ENCODE results near the gene SLIT1.
A peak's percentile ranks its signal among the peaks of the same experiment; 100 is the strongest.

SLIT1 gene

GRCh38 chr10:97023401-97024167 lies 162.2 kb downstream of the SLIT1 start:
- DNase-seq (ENCODE audit: low spot score): no peak

GRCh38 chr10:97022616-97023015 lies 163.1 kb downstream of the SLIT1 start:
- no peak for DNase-seq (ENCODE audit: low spot score)

GRCh38 chr10:97020452-97021400 lies 165.0 kb downstream of the SLIT1 start:
- DNase-seq (ENCODE audit: low spot score): peak; percentile 51

- no peak for DNase-seq (ENCODE audit: low spot score)
Measured at GRCh38 chr10:97019213-97019844, 166.4 kb downstream of the SLIT1 start.

GRCh38 chr10:97018251-97019212 lies 167.2 kb downstream of the SLIT1 start:
- DNase-seq (ENCODE audit: low spot score): no peak

- DNase-seq (ENCODE audit: low spot score): no peak
Measured at GRCh38 chr10:97017474-97017903, 168.3 kb downstream of the SLIT1 start.

GRCh38 chr10:97016728-97017473 lies 168.9 kb downstream of the SLIT1 start:
- DNase-seq (ENCODE audit: low spot score): no peak

GRCh38 chr10:97015240-97015639 lies 170.5 kb downstream of the SLIT1 start:
- no peak for DNase-seq (ENCODE audit: low spot score)

GRCh38 chr10:97013983-97014382 lies 171.8 kb downstream of the SLIT1 start:
- no peak for DNase-seq (ENCODE audit: low spot score)

- DNase-seq (ENCODE audit: low spot score): no peak
Measured at GRCh38 chr10:97013568-97013967, 172.2 kb downstream of the SLIT1 start.

- no peak for DNase-seq (ENCODE audit: low spot score)
Measured at GRCh38 chr10:97012470-97012869, 173.3 kb downstream of the SLIT1 start.

GRCh38 chr10:97011397-97011796 lies 174.4 kb downstream of the SLIT1 start:
- DNase-seq (ENCODE audit: low spot score): no peak

GRCh38 chr10:97010695-97011206 lies 175.0 kb downstream of the SLIT1 start:
- DNase-seq (ENCODE audit: low spot score): no peak

GRCh38 chr10:97007417-97007816 lies 178.3 kb downstream of the SLIT1 start:
- no peak for DNase-seq (ENCODE audit: low spot score)

- DNase-seq (ENCODE audit: low spot score): no peak
Measured at GRCh38 chr10:97006364-97006763, 179.4 kb downstream of the SLIT1 start.

GRCh38 chr10:97005349-97005748 lies 180.4 kb downstream of the SLIT1 start:
- DNase-seq (ENCODE audit: low spot score): no peak

- DNase-seq (ENCODE audit: low spot score): no peak
Measured at GRCh38 chr10:97004591-97004990, 181.2 kb downstream of the SLIT1 start.

- no peak for DNase-seq (ENCODE audit: low spot score)
Measured at GRCh38 chr10:97003804-97004201, 182.0 kb downstream of the SLIT1 start.

- DNase-seq (ENCODE audit: low spot score): no peak
Measured at GRCh38 chr10:97003151-97003803, 182.5 kb downstream of the SLIT1 start.

GRCh38 chr10:97002670-97003069 lies 183.1 kb downstream of the SLIT1 start:
- no peak for DNase-seq (ENCODE audit: low spot score)

All from iPS-NIHi11 (cell line).